H1 (cell line): ENCODE data around the gene TXN2. TPM values are rescaled to one million over a fixed set of nuclear protein-coding genes. Genes with fewer than 3 reads are reported as not detected.

ENCODE experiments used
- CTCF ChIA-PET: fragments of 300-600 bp; sonication (Branson Sonifier 250); formaldehyde crosslinking; loops from one replicate; lab custom pipeline; 2021; ENCODE audit not compliant: partially characterized antibody; lab: Charles Lee
- POLR2A ChIA-PET: fragments of 300-600 bp; sonication (Branson Sonifier 250); formaldehyde crosslinking; loops from one replicate; lab custom pipeline; 2021; ENCODE audit warnings: inconsistent platforms; ENCODE audit not compliant: partially characterized antibody; lab: Charles Lee
- DNase-seq, 2 experiments: peaks; one replicate each; pipeline versions ENCODE4 v3.0.0 to v3.0.0-alpha.2; 2010 to 2022; ENCODE audit warnings: low spot score in 2 of 2, low read depth in 1 of 2, mixed read lengths in 1 of 2
- FAIRE-seq: peaks from 2 replicates; lab custom pipeline; 2011; peaks lifted over from hg19 to GRCh38; lab: Jason Lieb, UNC
- H2AFZ ChIP-seq: 2 replicates; pipeline ENCODE4 v1.8.1; 2012; ENCODE audit warnings: low read length, inconsistent platforms
- H2AK5ac ChIP-seq: 2 replicates; pipeline ENCODE4 v1.6.1; 2013; ENCODE audit warnings: low read depth, low read length
- H2BK120ac ChIP-seq: replicated peaks from 2 replicates; pipeline ENCODE3; 2013; ENCODE audit warnings: low read depth, low read length, inconsistent platforms
- H2BK12ac ChIP-seq: 2 replicates; pipeline ENCODE4 v1.6.1; 2013; ENCODE audit warnings: low read depth, low read length
- H2BK15ac ChIP-seq: 2 replicates; pipeline ENCODE4 v1.6.1; 2013; ENCODE audit warnings: low read length
- H2BK20ac ChIP-seq: 2 replicates; pipeline ENCODE4 v1.6.1; 2013; ENCODE audit warnings: low read length
- H2BK5ac ChIP-seq: 2 replicates; pipeline ENCODE4 v1.6.1; 2013; ENCODE audit warnings: low read depth, low read length
- H3K14ac ChIP-seq: 2 replicates; pipeline ENCODE4 v1.6.1; 2013; ENCODE audit warnings: inconsistent platforms; ENCODE audit not compliant: insufficient read length
- H3K18ac ChIP-seq: 2 replicates; pipeline ENCODE4 v1.6.1; 2013; ENCODE audit warnings: low read length; ENCODE audit errors: extremely low read depth
- H3K23ac ChIP-seq: 2 replicates; pipeline ENCODE4 v1.6.1; 2013; ENCODE audit warnings: inconsistent platforms; ENCODE audit not compliant: insufficient read length
- H3K23me2 ChIP-seq: 2 replicates; pipeline ENCODE4 v1.6.1; 2013; ENCODE audit warnings: low read depth, low read length
- H3K27ac ChIP-seq: 2 replicates; pipeline ENCODE4 v1.6.1; 2011; ENCODE audit warnings: low read depth, low read length, inconsistent platforms
- H3K27me3 ChIP-seq, 4 experiments: replicated peaks in 1 of 4; 1 replicate in 1 of 4; 2 replicates in 3 of 4; pipeline versions ENCODE4 v1.6.1 to v1.8.1; 2011 to 2013; ENCODE audit warnings: low read length in 3 of 4, mild to moderate bottlenecking in 3 of 4, inconsistent platforms in 2 of 4, mixed read lengths in 2 of 4, moderate library complexity in 1 of 4; ENCODE audit not compliant: control insufficient read depth in 3 of 4, insufficient read depth in 3 of 4; ENCODE audit errors: extremely low read depth in 1 of 4
- H3K36me3 ChIP-seq, 4 experiments: 2 replicates each; pipeline versions ENCODE4 v1.6.1 to v1.8.1; 2011 to 2013; ENCODE audit warnings: mild to moderate bottlenecking in 4 of 4, low read length in 3 of 4, moderate library complexity in 2 of 4, control low read depth in 1 of 4, inconsistent platforms in 1 of 4; ENCODE audit not compliant: insufficient read depth in 4 of 4, control insufficient read depth in 2 of 4
- H3K4ac ChIP-seq: replicated peaks from 2 replicates; pipeline ENCODE3; 2013; ENCODE audit warnings: low read length, low read depth, mixed read lengths, inconsistent platforms; ENCODE audit not compliant: insufficient read length
- H3K4me1 ChIP-seq, 4 experiments: replicated peaks in 1 of 4; 1 replicate in 1 of 4; 2 replicates in 3 of 4; pipeline versions ENCODE4 v1.6.1 to v1.8.1; 2011 to 2013; ENCODE audit warnings: low read length in 3 of 4, inconsistent platforms in 2 of 4, mixed read lengths in 1 of 4; ENCODE audit not compliant: insufficient read depth in 4 of 4, control insufficient read depth in 3 of 4
- H3K4me2 ChIP-seq, 2 experiments: 2 replicates each; pipeline versions ENCODE4 v1.6.1 to v1.8.1; 2011 to 2013; ENCODE audit warnings: low read depth in 2 of 2, low read length in 2 of 2, control low read depth in 1 of 2, inconsistent platforms in 1 of 2, mild to moderate bottlenecking in 1 of 2; ENCODE audit not compliant: insufficient read depth in 1 of 2
- H3K4me3 ChIP-seq, 4 experiments: fragments of 200-600, 300-600 bp in 1 of 4; sonication (generic), shearing (Covaris generic), sonication (Bioruptor Twin) in 1 of 4; 2 replicates each; pipeline versions ENCODE4 v1.5.1 to v1.8.1; 2011 to 2016; ENCODE audit warnings: low read length in 4 of 4, low read depth in 3 of 4, control low read depth in 2 of 4, inconsistent platforms in 2 of 4, mild to moderate bottlenecking in 2 of 4, mixed read lengths in 1 of 4, moderate library complexity in 1 of 4; ENCODE audit not compliant: insufficient read depth in 2 of 4; ENCODE audit errors: extremely low read depth in 1 of 4
- H3K56ac ChIP-seq: replicated peaks from 2 replicates; pipeline ENCODE3; 2013; ENCODE audit warnings: low read depth, mild to moderate bottlenecking, mixed read lengths, low read length, inconsistent platforms; ENCODE audit not compliant: insufficient read length
- H3K79me1 ChIP-seq: 2 replicates; pipeline ENCODE4 v1.6.1; 2013; ENCODE audit warnings: low read depth, low read length, control low read depth
- H3K79me2 ChIP-seq, 2 experiments: 2 replicates each; pipeline versions ENCODE4 v1.6.1 to v1.8.1; 2012 to 2013; ENCODE audit warnings: low read length in 2 of 2, mild to moderate bottlenecking in 2 of 2, inconsistent platforms in 1 of 2; ENCODE audit not compliant: insufficient read depth in 2 of 2, control insufficient read depth in 1 of 2
- H3K9ac ChIP-seq, 4 experiments: replicated peaks in 1 of 4; 1 replicate in 1 of 4; 2 replicates in 3 of 4; pipeline versions ENCODE4 v1.6.1 to v1.8.1; 2011 to 2013; ENCODE audit warnings: low read depth in 3 of 4, low read length in 3 of 4, control low read depth in 2 of 4, mild to moderate bottlenecking in 2 of 4, moderate library complexity in 2 of 4, inconsistent platforms in 1 of 4; ENCODE audit errors: extremely low read depth in 1 of 4
- H3K9me3 ChIP-seq, 2 experiments: 2 replicates each; pipeline versions ENCODE4 v1.6.1 to v1.8.1; 2012 to 2013; ENCODE audit warnings: mild to moderate bottlenecking in 2 of 2, moderate library complexity in 2 of 2, control low read depth in 1 of 2, inconsistent platforms in 1 of 2, low read depth in 1 of 2, low read length in 1 of 2, mixed read lengths in 1 of 2; ENCODE audit not compliant: insufficient read depth in 2 of 2
- H4K20me1 ChIP-seq, 2 experiments: replicated peaks in 1 of 2; 2 replicates each; pipeline versions ENCODE3 to v1.8.1; 2011 to 2013; ENCODE audit warnings: inconsistent platforms in 2 of 2, low read length in 2 of 2, mild to moderate bottlenecking in 1 of 2; ENCODE audit not compliant: insufficient read depth in 2 of 2, control insufficient read depth in 1 of 2
- H4K5ac ChIP-seq: 2 replicates; pipeline ENCODE4 v1.6.1; 2013; ENCODE audit warnings: low read length, low read depth, mixed read lengths, inconsistent platforms; ENCODE audit not compliant: insufficient read length
- H4K8ac ChIP-seq: 2 replicates; pipeline ENCODE4 v1.8.0; 2013; ENCODE audit warnings: mild to moderate bottlenecking, moderate library complexity, low read length, inconsistent platforms; ENCODE audit not compliant: insufficient read depth; ENCODE audit errors: extremely low read depth
- H4K91ac ChIP-seq: replicated peaks from 2 replicates; pipeline ENCODE3; 2013; ENCODE audit warnings: low read length, mixed read lengths, inconsistent platforms; ENCODE audit not compliant: insufficient read length
- CTCF ChIP-seq, 3 experiments: IDR thresholded peaks; 1 replicate in 2 of 3; 2 replicates in 1 of 3; pipeline versions ENCODE4 v1.5.1 to v1.6.1; 2011; ENCODE audit warnings: low read length in 3 of 3, mild to moderate bottlenecking in 3 of 3, inconsistent platforms in 2 of 3, low read depth in 1 of 3, moderate library complexity in 1 of 3; ENCODE audit not compliant: insufficient read depth in 1 of 3; ENCODE audit errors: control extremely low read depth in 1 of 3
- EP300 ChIP-seq, 2 experiments: IDR thresholded peaks; 1 replicate in 1 of 2; 2 replicates in 1 of 2; pipeline ENCODE4 v1.6.1; 2011 to 2012; ENCODE audit warnings: low read depth in 2 of 2, low read length in 2 of 2, mild to moderate bottlenecking in 2 of 2, borderline replicate concordance in 1 of 2, inconsistent platforms in 1 of 2, moderate library complexity in 1 of 2
- RBBP5 ChIP-seq: IDR thresholded peaks from 2 replicates; pipeline ENCODE4 v1.7.1; 2012; ENCODE audit warnings: low read depth, mild to moderate bottlenecking, inconsistent platforms, low read length, moderate library complexity, borderline replicate concordance
- WGBS, 2 experiments: shearing (Covaris generic) in 1 of 2; methylation state at CpG; one replicate each; pipeline versions ENCODE4 v1.1.6 to v1.1.7; 2013 to 2015; ENCODE audit warnings: low lambda C conversion rate in 2 of 2, mixed read lengths in 2 of 2, inconsistent platforms in 1 of 2, low coverage in 1 of 2, missing lambda C conversion rate in 1 of 2; ENCODE audit not compliant: insufficient replicate concordance in 2 of 2, insufficient coverage in 1 of 2, insufficient read length in 1 of 2; ENCODE audit errors: extremely low coverage in 1 of 2, missing lambda C conversion rate in 1 of 2; 5-methylcytosine and 5-hydroxymethylcytosine counted together
- polyA plus RNA-seq, 7 experiments: library from polyadenylated mRNA; depleted of rRNA in 3 of 7; stranded (reverse) in 5 of 7; unstranded in 2 of 7; fragments of >200 nt in 5 of 7; fragments of 200-250 nt in 2 of 7; gene quantifications; 1 replicate in 5 of 7; 2 replicates in 1 of 7; 4 replicates in 1 of 7; pipeline versions ENCODE4 v1.2.1 to v1.2.3, GENCODE V29; 2011 to 2013; ENCODE audit warnings: missing spikeins in 2 of 7, mixed read lengths in 2 of 7
- total RNA-seq: library from RNA; stranded (reverse); fragmentation: NEBNext Ultra II Directional; extraction: Animal tissue kit (Norgen Biotek cat#: 25700); gene quantifications from 2 replicates; pipeline ENCODE4 v1.2.1, GENCODE V29; 2021

Gene TXN2
- total and polyA plus RNA-seq, 2 of the 8 experiments (the other 6 are each of a cell fraction or from before 2014, with no cell fraction given), result 47.5 to 116 TPM

GRCh38 chr22:36497910-36498665 is 16.6 kb upstream of the TXN2 start:
- Histone ChIP-seq H3K14ac (no peak overlapping the region), H2BK12ac (no peak overlapping the region), H3K23me2 (no peaks in the 10 kb centered on the region), H3K23ac (no peak overlapping the region), H3K9ac (no peak overlapping the region), H4K91ac (no peak overlapping the region), H2BK15ac (no peak overlapping the region), H3K4me2 (no peak overlapping the region), H3K79me2 (no peaks in the 10 kb centered on the region), H2BK5ac (no peak overlapping the region), H2BK120ac (no peak overlapping the region), H4K20me1 (no peaks in the 10 kb centered on the region), H3K56ac (no peak overlapping the region), H3K18ac (no peak overlapping the region), H3K9me3 (no peaks in the 10 kb centered on the region), H3K4me3 (no peak overlapping the region), H3K27me3 (no peaks in the 10 kb centered on the region), H2BK20ac (no peak overlapping the region), H4K5ac (no peak overlapping the region), H2AK5ac (no peak overlapping the region), H3K79me1 (no peaks in the 10 kb centered on the region), H3K4ac (no peak overlapping the region), H4K8ac (no peak overlapping the region), H3K36me3 (peaks cover 3 to 27% (median 5%) of the 10 kb centered on the region in 4 experiments; a peak in 5 of 8 replicates), H3K4me1 (no peaks in the 10 kb centered on the region), H3K27ac (no peak overlapping the region), H2AFZ (no peak overlapping the region)
- no peak for FAIRE-seq
- POLR2A ChIA-PET, result interaction anchor here (0.6 to 1.3 kb wide), 4 partner anchors 9 to 16 kb away, joined by 3 to 4 read pairs (median 3); partner anchors contain the start of genes FOXRED2 and TXN2
- CTCF ChIA-PET, result interaction anchor here (0.6 to 2.5 kb wide), 10 partner anchors 9 to 1195 kb away, joined by 3 to 9 read pairs (median 3); no protein-coding TSS in a partner anchor
- 93% methylated on average over 30 of the region's 30 CpGs; no CpG with 5 or more reads in 1 of the 2 experiments for WGBS, 2 experiments
- no peak for TF ChIP-seq EP300 (IDR thresholded peaks at IDR 0.05; ENCODE audit: borderline replicate concordance in 1 of 2, low read depth in 2 of 2, low read length in 2 of 2)
- TF ChIP-seq CTCF (IDR thresholded peaks at IDR 0.05; ENCODE audit: control extremely low read depth in 1 of 3, insufficient read depth in 1 of 3, low read depth in 1 of 3, low read length in 3 of 3), result peak in 2 of 3 experiments; percentile 11 to 15; a peak in 2 of 4 replicates
- TF ChIP-seq RBBP5, result no peak
- no peak for DNase-seq
